Stomach smooth muscle (tissue), 2 donors: ENCODE results near the gene DPP4.

Experiments used
- H3K27ac ChIP-seq: one replicate; pipeline ENCODE4 v1.7.0; 2013; ENCODE audit warnings: mild to moderate bottlenecking, low read length, inconsistent platforms
- H3K27me3 ChIP-seq, 2 donors: one replicate each; pipeline ENCODE4 v1.7.0; 2013; ENCODE audit warnings: low read length in 2 of 2; ENCODE audit not compliant: insufficient read depth in 2 of 2, control insufficient read depth in 1 of 2
- H3K36me3 ChIP-seq, 2 donors: one replicate each; pipeline ENCODE4 v1.7.0; 2013; ENCODE audit warnings: low read length in 2 of 2; ENCODE audit not compliant: control insufficient read depth in 2 of 2, insufficient read depth in 2 of 2
- H3K4me1 ChIP-seq: one replicate; pipeline ENCODE4 v1.7.0; 2013; ENCODE audit warnings: low read length; ENCODE audit not compliant: control insufficient read depth, insufficient read depth
- H3K4me3 ChIP-seq, 2 donors: one replicate each; pipeline ENCODE4 v1.7.0; 2013; ENCODE audit warnings: low read length in 2 of 2
- H3K9ac ChIP-seq, 2 donors: one replicate each; pipeline ENCODE4 v1.7.0; 2013; ENCODE audit warnings: low read length in 2 of 2, mild to moderate bottlenecking in 1 of 2
- H3K9me3 ChIP-seq, 2 donors: one replicate each; pipeline ENCODE4 v1.7.0; 2013; ENCODE audit warnings: low read length in 2 of 2; ENCODE audit not compliant: control insufficient read depth in 2 of 2
- donor health status: healthy.
- donor health status: Pancreatic carcinoma.

DPP4 gene

DNA sequence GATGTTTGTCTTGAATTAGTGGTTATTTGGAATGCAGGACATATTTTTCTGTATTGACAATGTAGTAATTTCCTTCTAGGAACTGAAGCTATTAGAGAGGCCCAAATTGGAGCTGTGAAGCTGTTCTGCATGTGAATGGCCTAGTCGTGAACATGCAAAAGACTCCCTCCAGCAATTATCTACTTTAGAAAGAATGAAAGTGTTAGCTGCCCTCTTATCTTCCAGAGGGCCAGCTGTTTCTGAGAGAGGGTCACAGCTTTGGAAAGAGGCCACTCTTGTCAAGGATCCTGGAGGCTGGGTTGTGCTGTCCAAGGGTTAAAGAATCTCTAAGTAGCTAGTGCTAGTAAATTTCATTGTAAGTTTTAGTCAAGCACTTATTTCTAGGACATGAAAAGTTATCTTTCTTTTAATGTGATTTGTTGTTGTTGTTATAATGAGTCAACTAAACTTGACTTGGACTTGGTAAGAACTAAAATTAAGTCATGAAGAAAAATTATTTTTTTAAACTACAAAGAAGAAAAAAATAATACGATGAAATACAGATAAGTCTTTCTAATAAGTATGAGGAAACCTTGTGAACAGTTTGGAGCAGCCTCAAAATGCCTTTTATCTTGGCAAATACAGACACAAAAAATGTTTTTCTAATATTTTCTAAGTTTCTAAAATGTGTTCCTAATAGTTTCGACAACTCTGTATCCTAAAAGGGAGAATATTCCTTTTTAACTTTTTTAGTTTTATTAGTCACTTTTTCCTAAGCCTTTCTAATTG, 36.8 kb downstream of the DPP4 start:
- Histone ChIP-seq H3K36me3 (no peaks in the 10 kb centered on the region), H3K9me3 (no peaks in the 10 kb centered on the region), H3K4me1 (no peaks in the 10 kb centered on the region), H3K27me3 (no peaks in the 10 kb centered on the region), H3K9ac (no peak overlapping the region), H3K4me3 (no peak overlapping the region), H3K27ac (no peak overlapping the region)

DNA sequence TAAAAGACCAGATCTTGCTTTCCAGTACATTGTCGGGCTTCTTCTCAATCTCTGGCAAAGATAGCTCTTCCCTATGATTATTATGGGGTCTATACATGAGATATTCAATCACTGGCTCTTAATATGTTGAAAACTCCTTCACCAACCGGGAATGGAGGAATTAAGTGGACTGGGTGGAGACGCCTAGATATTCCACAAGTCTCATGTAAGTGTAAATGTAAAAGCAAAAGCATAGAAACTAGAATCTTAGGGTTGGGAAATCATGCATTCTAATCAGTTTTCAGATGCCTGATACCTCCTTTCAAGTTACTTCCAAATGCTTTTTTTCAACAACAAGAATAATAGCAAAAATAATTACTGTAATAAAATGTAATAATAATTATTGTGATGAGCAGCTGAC, 38.0 kb downstream of the DPP4 start:
- H3K27me3 ChIP-seq: no peaks in the 10 kb centered on the region
- H3K9ac ChIP-seq: no peak overlapping the region
- no peak overlapping the region for H3K4me3 ChIP-seq
- H3K9me3 ChIP-seq: no peaks in the 10 kb centered on the region
- no peaks in the 10 kb centered on the region for H3K36me3 ChIP-seq
- no peak overlapping the region for H3K27ac ChIP-seq
- H3K4me1 ChIP-seq: no peaks in the 10 kb centered on the region

DNA sequence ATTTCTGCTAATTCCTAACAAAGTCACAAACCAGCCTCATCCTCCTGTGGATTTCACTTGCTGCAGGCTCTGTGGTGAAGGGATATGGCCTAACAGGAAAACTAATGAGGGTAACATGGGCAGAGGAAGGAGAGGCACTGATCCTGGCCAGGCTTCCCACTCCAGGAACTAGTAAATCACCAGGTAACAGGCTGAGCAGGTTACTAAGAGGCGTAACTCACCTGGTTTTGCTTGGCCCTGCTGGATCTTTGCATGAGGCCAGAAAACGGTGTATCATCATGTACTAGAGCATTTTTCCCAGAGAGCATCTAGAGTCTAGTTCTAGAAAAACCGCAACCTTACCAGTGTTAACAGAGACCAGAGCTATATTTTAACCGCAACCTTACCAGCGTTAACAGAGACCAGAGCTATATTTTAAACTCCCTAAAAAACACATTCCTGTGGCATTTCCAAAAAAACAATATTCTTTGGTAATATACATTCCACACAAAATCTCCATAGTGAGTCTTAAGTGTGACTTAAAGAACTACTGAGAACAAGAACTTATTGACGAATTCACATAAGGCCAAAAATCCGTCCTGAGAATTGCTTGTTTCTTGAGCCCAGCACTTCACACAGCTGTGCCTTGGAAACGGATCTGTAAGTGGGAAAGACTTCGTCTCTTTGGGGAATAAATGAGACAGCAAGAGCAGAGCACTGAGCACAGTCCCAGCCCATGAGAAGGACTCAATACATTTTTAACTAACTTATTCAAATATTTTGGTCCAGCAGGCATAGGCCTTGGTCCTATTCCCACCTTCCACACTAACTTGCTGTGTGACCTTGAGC, 43.4 kb downstream of the DPP4 start:
- no peaks in the 10 kb centered on the region for H3K27me3 ChIP-seq
- H3K9me3 ChIP-seq: no peaks in the 10 kb centered on the region
- H3K4me3 ChIP-seq: no peak overlapping the region
- H3K4me1 ChIP-seq: no peaks in the 10 kb centered on the region
- no peaks in the 10 kb centered on the region for H3K36me3 ChIP-seq
- no peak overlapping the region for H3K9ac ChIP-seq
- H3K27ac ChIP-seq: no peak overlapping the region

DNA sequence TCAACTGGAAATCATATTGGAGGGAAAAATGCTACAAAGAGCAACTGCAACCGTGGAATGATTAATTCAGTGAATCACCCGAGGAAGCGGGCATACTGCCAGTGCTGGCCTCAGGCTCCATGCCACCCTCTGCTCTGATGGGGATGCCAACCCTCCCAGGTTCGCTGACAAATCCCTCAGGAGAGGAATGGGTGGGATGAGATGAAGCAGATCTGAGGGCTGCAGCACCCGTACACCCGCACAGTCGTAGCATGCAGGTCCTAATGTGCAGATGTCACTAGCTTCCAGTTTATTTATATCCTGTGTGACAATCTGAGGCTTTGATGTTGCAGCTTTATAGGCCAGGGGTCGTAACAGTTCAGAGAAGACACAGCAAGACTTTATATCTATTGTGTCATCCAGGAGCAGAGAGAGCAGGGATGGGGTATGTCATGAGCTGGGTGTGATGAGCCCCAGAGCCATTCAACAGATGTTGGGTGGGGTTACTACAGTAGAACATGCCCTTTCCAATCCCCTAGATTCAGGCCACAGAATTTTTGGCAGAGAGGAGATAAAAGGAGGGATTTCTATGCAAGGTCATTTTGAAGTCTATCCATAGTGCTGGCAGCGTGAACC, 44.6 kb downstream of the DPP4 start:
- Histone ChIP-seq H3K9me3 (no peaks in the 10 kb centered on the region), H3K27ac (no peak overlapping the region), H3K4me3 (no peak overlapping the region), H3K27me3 (no peaks in the 10 kb centered on the region), H3K4me1 (no peaks in the 10 kb centered on the region), H3K9ac (no peak overlapping the region), H3K36me3 (no peaks in the 10 kb centered on the region)

DNA sequence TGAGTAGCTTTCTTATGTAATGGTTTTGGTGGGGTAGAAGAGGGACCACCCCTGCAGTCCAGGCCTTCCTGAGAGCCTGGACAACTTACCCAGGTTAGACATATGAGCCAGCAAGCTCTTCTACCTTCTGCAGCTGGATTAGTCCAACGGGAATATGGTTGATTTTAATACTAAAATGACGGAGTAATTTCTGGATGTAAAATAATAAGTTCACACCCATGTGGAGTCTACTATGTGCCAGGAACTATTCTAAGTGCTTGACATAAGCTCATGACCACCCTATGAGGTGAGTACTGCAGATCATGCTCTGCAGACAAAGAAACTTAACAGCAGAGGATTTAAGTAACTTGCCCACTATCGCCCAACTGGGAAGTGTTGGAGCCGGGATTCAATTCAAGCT, 45.5 kb downstream of the DPP4 start:
- Histone ChIP-seq H3K9ac (no peak overlapping the region), H3K27ac (no peak overlapping the region), H3K36me3 (no peaks in the 10 kb centered on the region), H3K4me3 (no peak overlapping the region), H3K4me1 (no peaks in the 10 kb centered on the region), H3K9me3 (no peaks in the 10 kb centered on the region), H3K27me3 (peaks cover 0 to under 1% of the 10 kb centered on the region in 2 donors)

DNA sequence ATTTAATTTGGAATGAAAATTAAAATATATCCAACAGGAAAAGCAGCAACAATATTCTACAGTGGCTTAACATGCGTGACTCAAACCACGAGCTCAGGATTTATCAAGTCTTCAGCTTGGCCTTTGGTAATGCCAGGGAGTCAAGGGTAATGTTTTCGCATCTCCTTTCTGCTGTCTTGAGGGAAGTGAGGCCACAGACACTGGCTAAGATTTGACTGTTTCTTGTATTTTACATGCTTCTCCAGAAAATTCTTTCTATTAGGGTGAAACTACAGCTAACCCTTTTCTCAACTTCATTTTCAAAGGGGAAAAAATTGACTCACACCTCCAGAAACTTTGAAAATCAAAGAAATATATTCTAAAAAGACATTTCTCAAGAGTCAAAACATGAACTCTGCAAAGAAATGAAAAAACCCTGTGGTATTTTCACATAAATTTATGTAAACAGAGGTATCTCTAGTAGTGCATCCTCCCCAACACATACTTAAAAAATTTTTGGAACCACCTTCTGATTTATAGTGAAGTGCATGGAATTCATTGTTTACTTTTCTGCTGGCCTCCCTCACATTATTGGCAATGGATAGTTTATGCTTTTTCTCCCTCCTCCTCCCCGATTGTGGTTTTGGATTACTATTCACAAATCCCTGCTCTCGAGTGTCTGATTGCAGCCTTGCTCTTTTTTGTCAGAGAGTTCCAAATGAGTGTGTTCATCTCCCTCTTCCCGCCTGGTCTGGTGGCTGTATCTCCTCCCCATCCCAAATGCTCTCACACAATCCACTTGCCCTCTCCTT, 48.7 kb downstream of the DPP4 start:
- Histone ChIP-seq H3K27ac (no peak overlapping the region), H3K27me3 (peaks cover 0 to 3% of the 10 kb centered on the region in 2 donors)

DNA sequence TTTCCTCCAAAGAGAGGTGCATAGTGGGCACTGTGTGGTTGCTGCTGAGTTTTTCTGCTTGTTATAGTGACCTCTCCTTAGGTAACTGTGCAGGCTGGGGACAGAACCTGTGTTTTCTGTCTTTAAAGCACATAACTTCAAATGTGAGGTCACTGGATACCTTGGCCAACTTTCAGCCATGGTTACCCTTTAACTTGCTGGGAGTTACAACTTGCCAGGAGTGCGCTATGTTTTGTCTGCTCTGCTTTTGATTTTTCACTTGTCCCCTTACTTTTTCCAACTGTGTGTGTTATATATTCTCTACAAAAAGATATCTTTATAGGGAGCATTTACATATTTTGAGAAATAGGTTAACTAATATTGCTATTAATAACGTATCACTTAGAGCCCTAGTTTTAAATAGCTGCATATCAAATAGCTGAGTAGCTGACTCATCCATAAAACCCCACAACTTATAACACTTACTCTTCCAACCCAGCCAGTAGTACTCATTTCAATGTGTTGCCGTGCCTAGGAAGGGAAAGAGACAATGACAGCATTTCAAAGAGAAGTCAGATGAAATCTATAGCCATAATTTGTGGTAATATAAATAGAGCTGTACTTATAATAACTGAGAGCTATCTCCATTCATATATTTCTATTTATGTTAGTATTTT, 51.6 kb downstream of the DPP4 start:
- no peaks in the 10 kb centered on the region for H3K9me3 ChIP-seq
- H3K9ac ChIP-seq: no peak overlapping the region
- H3K27ac ChIP-seq: no peak overlapping the region
- H3K4me3 ChIP-seq: no peak overlapping the region
- no peaks in the 10 kb centered on the region for H3K4me1 ChIP-seq
- peaks cover 0 to 3% of the 10 kb centered on the region in 2 donors for H3K27me3 ChIP-seq
- no peaks in the 10 kb centered on the region for H3K36me3 ChIP-seq

More for the DNA sequence above, 48.7 kb downstream of the DPP4 start:
- H3K4me3 ChIP-seq: no peak overlapping the region
- H3K4me1 ChIP-seq: no peaks in the 10 kb centered on the region
- no peaks in the 10 kb centered on the region for H3K36me3 ChIP-seq
- H3K9ac ChIP-seq: no peak overlapping the region
- H3K9me3 ChIP-seq: no peaks in the 10 kb centered on the region

DNA sequence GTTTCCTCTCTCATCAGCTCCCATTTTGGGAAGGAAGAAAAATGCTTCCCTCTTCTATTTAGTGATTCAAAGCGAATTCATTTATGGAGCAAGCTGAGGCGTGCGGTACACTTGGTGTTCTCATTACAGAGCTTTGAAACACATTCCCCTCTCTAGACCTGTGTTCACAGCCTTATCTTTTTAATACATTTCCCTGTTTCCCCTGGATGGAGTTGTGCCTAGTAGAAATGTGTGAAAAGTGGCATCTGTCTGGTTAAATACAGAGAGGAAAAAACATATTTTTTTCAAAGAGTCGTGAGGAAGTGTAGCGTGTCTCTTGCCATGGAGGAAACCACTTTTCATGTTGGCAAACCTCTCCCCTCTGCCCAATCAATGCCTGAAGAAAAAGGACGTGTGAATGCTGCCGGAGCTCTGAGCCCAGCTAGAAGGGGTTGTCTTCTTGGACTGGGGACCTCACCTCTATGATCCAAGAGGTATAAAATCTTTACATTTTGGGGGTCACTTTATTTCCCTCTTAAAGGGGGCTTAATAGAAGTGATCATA, 52.4 kb downstream of the DPP4 start:
- H3K4me3 ChIP-seq: no peak overlapping the region
- H3K36me3 ChIP-seq: no peaks in the 10 kb centered on the region
- no peak overlapping the region for H3K27ac ChIP-seq
- H3K27me3 ChIP-seq: peaks cover 0 to 3% of the 10 kb centered on the region in 2 donors
- no peak overlapping the region for H3K9ac ChIP-seq
- no peaks in the 10 kb centered on the region for H3K4me1 ChIP-seq
- H3K9me3 ChIP-seq: no peaks in the 10 kb centered on the region

DNA sequence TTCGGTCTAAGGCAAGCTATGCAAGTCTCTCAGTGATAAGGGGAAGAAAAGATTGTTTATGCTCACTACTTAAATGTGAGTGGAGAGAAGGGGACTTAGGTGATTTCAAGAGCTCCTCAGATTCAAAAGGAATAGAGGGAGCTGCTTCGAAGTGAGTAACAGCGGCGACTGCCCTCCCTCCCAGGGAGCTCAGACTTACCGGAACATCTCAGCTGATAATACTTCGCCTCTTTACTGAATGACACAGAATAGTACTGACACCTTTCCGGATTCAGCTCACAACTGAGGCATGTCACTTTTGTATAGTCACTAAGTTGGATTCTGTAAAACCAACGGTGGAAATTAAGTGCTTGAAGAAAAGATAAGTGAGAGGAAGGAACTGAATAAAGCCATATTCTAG, 55.5 kb downstream of the DPP4 start:
- Histone ChIP-seq H3K9me3 (no peaks in the 10 kb centered on the region), H3K27me3 (peaks cover 0 to 3% of the 10 kb centered on the region in 2 donors), H3K9ac (no peak overlapping the region), H3K36me3 (no peaks in the 10 kb centered on the region), H3K4me1 (no peaks in the 10 kb centered on the region), H3K4me3 (no peak overlapping the region), H3K27ac (no peak overlapping the region)

DNA sequence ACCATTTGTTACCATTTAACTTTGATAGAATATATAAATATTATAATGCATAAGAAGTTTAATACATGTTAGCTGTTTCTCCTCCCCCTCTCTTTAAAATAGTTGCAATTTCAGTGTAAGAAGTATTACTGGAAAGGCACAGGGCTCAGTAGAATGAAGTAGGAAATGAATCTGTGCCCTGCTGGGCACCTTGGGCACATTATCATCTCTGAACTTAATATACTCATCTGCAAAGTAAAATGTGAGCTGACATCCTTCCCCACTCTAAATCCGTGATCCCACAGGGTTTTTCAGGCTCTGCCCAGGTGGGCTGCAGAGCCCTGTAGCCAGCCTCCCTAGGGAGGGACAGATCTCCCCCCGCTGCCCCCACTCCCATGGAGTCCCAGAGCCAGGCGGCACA, 56.8 kb downstream of the DPP4 start:
- no peak overlapping the region for H3K4me3 ChIP-seq
- no peaks in the 10 kb centered on the region for H3K36me3 ChIP-seq
- H3K27ac ChIP-seq: no peak overlapping the region
- H3K9ac ChIP-seq: no peak overlapping the region
- H3K4me1 ChIP-seq: no peaks in the 10 kb centered on the region
- H3K27me3 ChIP-seq: no peaks in the 10 kb centered on the region
- H3K9me3 ChIP-seq: no peaks in the 10 kb centered on the region
